Right ventricle myocardium superior (tissue), 1 donor: ENCODE data around the gene CDK10. TPM values are rescaled to one million over a fixed set of nuclear protein-coding genes. Genes with fewer than 3 reads are reported as not detected.
A peak's percentile ranks its signal among the peaks of the same experiment; 100 is the strongest.

Experiments used
- ATAC-seq: fragments of 200-7000 bp; cut with Tn5 transposase; one replicate; pipeline ENCODE4 v1.9.1; 2020; ENCODE audit warnings: mild to moderate bottlenecking; ENCODE audit not compliant: poor library complexity
- DNase-seq: peaks from one replicate; pipeline ENCODE4 v3.0.0-alpha.2; 2020
- intact Hi-C: fragments of 100-400 bp; cut with DNase I; formaldehyde crosslinking; loops from one replicate; pipeline ENCODE4 v1.11.2; 2022
- total RNA-seq: library from RNA; stranded (reverse); fragmentation: NEBNext Ultra II Directional; extraction: Animal tissue kit (Norgen Biotek cat#: 25700); gene quantifications from one replicate; pipeline ENCODE4 v1.2.1, GENCODE V29; 2021
- donor health status: DM: no; HTN: yes; CAD: no; lungs with severe emphysema.

Gene CDK10
- total RNA-seq, 1 donor from 2014 or later: 20.7 TPM

DNA sequence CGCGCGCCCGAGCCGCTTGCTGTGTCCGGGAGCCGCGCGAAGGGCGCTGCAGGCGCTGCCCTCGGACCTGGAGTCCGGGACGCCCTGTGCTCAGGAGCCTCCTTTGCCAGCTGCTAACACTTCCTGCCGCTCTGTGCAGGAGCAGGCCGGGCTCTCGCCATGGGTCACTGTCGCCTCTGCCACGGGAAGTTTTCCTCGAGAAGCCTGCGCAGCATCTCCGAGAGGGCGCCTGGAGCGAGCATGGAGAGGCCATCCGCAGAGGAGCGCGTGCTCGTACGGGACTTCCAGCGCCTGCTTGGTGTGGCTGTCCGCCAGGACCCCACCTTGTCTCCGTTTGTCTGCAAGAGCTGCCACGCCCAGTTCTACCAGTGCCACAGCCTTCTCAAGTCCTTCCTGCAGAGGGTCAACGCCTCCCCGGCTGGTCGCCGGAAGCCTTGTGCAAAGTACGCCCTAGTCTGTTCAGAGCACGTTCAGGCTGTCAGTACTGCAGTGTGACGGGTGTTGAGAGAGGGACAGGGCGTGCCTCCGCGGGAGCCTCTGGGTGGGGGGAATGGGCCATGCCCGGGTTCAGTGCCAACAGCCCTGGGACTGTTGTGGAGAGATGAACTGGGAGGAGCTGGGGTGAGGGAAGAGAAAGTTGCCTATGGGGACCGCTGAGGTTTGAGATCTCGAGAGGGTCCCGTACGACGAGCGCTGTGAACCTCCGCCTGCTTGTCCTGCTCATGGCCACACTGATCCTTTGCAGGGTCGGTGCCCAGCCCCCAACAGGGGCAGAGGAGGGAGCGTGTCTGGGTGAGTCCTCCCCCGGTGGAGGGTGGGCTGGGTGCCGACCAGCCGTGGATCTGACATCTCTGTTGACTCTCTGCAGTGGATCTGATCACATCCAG, 36.1 kb downstream of the CDK10 start:
- ATAC-seq: peak; percentile 38
- intact Hi-C loops: no loop called here
- peak; percentile 89 for DNase-seq

DNA sequence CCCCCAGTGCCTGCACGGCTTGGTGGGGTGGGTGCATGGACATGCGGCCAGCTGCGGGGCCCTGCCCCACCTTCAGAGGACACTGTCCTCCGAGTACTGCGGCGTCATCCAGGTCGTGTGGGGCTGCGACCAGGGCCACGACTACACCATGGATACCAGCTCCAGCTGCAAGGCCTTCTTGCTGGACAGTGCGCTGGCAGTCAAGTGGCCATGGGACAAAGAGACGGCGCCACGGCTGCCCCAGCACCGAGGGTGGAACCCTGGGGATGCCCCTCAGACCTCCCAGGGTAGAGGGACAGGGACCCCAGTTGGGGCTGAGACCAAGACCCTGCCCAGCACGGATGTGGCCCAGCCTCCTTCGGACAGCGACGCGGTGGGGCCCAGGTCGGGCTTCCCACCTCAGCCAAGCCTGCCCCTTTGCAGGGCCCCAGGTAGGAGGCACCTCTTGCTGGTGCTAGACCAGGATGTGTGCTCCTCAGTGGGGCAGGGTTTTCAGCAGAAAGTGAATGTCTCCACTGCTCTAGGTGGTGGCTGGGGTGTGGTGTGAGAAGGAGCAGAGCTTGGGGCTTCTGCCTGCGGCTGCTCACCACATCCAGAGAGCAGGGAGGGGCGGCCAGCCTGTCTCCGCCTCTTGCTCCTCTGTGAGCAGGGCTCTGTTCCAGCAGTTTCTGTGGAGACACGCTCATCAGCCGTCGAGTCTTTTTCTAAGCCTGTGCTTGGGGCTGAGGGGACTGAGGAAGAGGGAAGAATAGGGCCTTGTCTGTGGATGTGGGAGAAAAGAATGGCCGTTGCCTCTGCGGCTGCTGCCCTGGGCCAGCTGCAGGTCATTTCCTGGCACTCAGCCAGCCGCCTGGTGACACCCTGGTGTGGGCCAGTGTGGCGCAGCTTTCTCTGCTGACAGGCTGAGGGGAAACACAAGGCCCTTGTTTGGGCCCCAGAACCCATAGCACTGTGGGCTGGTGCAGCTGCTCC, 37.1 kb downstream of the CDK10 start:
- peak; percentile 77 for DNase-seq
- no peak for ATAC-seq
- intact Hi-C loops: no loop called here

DNA sequence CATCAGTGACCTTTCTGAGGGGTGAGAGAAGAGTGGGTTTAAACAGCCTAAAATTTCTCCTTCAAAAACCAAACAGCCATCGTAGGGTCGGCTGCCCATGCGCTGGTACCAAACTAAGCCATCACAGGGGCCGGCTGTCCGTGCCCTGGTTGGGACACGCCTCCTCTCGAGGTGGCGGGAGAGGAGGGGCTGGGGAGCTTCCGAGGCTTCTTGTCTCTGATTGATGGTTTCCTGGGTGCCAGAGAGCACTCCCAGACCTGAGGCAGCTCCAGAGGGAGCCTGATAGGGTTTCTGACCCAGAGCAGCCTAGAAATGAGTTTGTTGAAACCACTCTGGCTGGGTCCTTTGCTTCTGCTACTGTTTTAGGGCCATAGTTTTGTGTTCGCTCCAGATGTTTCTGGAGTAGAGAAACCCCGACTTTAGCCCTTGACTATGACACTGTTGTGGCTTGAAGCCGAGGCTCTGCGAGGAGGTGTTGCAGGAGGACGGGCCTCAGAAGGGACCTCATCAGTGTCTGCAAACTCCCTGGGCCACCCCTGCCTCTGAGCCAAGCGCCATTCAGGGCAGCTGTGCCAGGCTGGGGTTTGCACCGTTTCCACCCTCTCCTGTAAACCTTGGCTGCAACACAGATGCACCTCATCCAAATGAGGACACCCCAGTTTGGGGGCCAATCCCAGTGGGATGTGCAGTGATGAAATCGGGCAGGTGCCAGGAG, 41.1 kb downstream of the CDK10 start:
- ATAC-seq: no peak
- intact Hi-C loops: no loop called here

DNA sequence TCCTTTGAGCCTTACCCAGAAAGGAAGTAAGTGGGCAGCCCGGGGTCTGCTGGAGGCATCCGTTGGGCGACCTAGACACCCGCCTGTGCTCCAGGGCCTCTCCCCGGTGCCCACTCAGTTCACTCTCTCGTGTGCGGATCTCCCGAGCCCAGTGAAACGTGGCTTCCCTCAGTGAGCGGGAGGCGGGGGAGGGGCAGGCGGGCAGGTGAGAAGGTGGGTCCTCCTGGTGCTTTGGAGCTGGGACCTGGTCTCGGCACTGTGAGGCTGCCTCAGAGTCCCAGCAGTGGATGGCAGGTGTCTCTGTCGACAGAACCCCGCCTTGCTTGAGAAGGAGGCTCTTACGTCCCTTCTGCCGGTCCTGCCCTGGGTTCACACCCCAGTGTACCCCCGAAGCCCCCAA, 42.8 kb downstream of the CDK10 start:
- intact Hi-C loops: no loop called here
- no peak for ATAC-seq
- no peak for DNase-seq

More for the DNA sequence above, 41.1 kb downstream of the CDK10 start:
- DNase-seq: no peak

DNA sequence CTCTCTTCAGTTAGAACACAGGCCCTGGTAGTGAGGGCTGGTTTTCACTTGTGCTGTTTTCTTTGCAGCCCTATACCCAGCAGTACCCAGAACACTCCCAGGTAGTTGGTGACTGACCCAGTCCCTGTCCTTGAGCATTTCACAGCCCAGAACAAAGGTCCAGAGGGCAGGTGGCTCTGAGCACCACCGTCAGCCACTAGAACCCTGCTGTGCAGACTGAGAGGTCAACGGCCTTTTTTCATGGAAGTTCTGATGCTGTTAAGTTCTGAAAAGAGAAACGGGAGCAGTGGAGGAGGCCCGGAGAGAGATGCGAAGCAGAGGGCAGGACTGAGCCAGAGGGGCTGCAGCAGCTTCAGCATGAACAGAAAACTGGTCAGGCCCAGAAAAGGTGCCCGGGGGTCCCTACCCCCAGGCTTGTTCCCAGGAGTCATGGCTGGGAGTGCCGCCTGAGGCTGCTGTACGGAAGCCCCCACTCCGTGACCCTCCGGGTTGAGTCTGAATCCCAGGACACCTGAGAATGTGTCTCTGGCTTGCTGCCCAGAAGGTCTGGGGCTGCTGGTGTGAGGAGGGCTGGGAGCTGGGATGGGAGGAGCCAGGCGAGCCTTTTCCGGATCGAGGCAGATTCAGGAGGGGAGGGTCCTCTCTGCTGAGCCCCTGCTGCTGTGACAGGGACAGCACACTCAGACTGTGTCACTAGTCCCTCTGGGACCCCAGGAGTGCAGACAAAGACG, 43.5 kb downstream of the CDK10 start:
- intact Hi-C loops: no loop called here
- ATAC-seq (no peak), DNase-seq (no peak)

DNA sequence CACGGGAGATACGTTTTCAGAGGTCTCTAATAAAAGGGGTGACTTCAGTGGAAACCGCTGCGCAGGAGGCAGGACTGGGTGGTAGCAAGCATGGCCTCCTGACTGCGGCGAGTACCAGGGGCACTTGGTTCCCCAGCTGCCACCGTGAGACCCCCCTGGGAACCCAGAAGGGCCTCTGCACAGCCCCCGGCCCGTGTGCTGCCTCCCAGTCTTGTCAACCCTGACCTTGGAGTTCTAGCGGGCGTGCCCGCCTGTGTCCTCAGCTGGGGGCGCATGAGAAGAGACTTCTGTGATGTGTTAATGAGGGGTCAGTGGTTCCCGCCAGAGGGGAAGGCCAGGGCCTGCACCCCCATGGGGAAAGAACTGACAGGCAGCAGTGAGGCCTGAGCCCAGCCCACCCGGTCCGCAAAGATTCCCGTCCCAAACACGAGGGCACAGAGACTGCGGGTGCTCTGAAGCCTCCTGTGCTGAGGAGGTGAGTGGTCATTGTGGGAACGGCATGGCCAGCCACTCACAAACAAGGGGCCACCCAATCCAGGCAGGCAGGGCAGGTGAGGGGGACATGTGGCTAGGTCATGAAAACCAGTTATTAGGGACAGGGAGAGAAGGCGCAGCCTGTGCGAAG, 44.2 kb downstream of the CDK10 start:
- ATAC-seq (no peak), DNase-seq (no peak)
- intact Hi-C loops: no loop called here

DNA sequence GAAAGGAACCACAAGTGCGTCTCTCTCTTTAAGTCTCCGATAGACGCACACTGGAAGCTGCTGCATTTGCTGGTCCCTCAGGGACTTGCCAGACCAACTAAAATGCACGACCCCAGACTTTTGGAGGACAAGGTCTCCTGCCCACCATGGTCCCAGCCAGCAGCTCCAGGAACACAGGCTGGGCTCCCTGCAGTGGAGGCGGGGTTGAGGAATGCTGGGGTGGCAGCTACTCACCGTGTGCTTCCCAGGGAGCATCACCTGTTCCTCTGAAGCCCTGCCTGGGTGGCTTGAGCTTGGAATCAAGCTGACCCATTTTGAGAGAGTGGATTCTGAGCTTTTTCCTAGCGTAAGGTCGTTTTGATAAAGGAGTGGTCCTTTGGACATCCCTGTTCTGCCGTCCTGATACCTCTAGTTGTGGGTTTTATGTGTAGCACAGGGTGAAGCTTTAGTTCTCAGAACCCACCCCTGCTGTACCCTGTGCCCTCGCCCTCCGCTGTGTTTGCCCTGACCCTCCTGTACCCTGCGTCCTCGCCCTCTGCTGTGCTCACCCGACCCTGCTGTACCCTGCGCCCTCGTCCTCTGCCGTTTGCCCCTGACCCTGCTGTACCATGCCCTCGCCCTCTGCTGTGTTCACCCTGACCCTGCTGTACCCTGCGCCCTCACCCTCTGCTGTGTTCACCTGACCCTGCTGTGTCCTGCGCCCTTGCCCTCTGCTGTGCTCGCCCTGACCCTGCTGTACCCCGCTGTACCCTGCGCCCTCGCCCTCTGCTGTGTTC, 45.8 kb downstream of the CDK10 start:
- ATAC-seq: no peak
- no peak for DNase-seq
- intact Hi-C loops: no loop called here

DNA sequence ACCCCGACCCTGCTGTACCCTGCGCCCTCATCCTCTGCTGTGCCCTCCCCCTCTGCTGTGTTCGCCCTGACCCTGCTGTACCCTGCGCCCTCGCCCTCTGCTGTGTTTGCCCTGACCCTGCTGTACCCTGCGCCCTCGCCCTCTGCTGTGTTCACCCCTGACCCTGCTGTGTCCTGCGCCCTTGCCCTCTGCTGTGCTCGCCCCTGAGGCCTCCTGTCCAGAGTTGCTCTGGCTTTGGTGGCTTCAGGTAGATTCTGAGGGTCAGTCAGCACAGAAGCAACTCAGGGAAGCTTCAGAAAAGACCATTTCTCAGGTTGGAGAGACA, 46.4 kb downstream of the CDK10 start:
- ATAC-seq (no peak), DNase-seq (no peak)
- intact Hi-C loops: no loop called here

DNA sequence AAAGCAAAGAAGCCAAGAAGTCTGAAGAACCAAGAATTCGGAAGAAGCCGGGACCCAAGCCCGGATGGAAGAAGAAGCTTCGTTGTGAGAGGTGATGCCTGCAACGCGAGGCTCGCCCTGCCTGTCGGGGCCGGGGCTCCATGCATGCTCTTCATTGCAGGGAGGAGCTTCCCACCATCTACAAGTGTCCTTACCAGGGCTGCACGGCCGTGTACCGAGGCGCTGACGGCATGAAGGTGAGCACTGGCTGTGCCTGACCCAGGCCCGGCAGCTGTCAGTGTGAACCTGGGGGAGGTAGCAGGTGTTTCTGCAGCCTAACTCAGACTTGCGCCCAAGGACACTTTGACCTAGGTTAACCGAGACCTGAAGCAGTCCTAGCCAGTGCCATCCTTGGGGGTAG, 46.8 kb downstream of the CDK10 start:
- ATAC-seq: no peak
- no peak for DNase-seq
- intact Hi-C loops: no loop called here

DNA sequence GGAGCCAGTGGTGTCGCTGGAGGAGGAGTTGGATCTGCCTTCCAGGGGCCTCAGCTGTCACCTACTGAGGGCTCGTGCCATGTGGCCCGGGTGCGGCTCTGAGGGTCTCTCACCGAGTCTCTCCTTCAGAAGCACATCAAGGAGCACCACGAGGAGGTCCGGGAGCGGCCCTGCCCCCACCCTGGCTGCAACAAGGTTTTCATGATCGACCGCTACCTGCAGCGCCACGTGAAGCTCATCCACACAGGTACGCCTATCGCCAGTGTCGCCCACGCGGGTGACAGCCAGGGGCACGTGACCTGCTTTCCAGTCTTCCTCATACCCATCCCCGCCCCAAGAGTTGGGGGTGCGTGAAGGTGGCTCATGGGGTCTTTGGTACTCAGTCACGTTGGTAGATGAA, 47.3 kb downstream of the CDK10 start:
- ATAC-seq (no peak), DNase-seq (no peak)
- intact Hi-C loops: no loop called here

DNA sequence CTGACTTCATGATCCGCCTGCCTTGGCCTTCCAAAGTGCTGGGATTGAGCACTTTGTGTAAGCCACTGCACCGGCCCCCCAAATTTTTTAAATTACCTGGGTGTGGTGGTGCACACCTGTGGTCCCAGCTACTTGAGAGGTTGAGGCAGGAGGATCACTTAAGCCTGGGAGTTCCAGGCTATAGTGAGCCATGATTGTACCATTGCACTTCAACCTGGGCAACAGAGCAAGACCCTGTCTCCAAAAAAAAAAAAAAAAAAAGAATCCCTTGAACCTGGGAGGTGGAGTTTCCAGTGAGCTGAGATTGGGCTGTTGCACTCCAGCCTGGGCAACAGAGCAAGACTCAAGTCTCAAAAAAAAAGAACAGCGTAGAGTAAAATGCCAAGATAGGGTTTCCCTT, 50.1 kb downstream of the CDK10 start:
- ATAC-seq (no peak), DNase-seq (no peak)
- intact Hi-C loops: no loop called here

DNA sequence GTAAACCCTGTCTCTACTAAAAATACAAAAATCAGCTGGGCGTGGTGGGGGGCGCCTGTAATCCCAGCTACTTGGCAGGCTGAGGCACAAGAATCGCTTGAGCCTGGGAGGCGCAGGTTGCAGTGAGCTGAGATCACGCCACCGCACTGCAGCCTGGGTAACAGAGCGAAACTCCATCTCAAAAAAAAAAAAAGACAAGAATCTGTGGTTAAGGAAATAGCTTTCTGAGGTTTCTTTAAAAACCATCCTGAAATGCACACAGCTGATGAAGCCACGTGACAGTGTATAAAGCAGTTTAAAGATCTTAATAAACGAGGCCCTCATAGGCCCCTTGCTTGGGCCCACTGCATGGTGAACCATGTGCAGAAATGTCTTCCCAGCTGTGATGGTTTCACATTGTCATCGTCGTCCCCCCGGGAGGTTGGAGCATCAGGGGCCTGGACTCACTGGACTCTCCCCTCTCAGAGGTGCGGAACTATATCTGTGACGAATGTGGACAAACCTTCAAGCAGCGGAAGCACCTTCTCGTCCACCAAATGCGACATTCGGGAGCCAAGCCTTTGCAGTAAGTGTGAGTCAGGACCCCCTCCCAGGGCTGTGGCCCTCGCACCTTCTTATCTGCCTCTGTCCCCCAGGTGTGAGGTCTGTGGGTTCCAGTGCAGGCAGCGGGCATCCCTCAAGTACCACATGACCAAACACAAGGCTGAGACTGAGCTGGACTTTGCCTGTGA, 51.0 kb downstream of the CDK10 start:
- ATAC-seq (no peak), DNase-seq (no peak)
- intact Hi-C loops: no loop called here

DNA sequence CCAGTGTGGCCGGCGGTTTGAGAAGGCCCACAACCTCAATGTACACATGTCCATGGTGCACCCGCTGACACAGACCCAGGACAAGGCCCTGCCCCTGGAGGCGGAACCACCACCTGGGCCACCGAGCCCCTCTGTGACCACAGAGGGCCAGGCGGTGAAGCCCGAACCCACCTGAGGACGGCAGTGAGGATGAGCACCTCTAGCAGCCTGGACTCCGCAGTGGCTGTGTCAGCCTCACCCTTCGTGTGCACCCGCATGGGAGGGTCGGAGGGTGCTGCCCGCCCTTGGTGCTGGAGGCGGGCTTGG, 51.5 kb downstream of the CDK10 start:
- no peak for ATAC-seq
- no peak for DNase-seq
- intact Hi-C loops: no loop called here

DNA sequence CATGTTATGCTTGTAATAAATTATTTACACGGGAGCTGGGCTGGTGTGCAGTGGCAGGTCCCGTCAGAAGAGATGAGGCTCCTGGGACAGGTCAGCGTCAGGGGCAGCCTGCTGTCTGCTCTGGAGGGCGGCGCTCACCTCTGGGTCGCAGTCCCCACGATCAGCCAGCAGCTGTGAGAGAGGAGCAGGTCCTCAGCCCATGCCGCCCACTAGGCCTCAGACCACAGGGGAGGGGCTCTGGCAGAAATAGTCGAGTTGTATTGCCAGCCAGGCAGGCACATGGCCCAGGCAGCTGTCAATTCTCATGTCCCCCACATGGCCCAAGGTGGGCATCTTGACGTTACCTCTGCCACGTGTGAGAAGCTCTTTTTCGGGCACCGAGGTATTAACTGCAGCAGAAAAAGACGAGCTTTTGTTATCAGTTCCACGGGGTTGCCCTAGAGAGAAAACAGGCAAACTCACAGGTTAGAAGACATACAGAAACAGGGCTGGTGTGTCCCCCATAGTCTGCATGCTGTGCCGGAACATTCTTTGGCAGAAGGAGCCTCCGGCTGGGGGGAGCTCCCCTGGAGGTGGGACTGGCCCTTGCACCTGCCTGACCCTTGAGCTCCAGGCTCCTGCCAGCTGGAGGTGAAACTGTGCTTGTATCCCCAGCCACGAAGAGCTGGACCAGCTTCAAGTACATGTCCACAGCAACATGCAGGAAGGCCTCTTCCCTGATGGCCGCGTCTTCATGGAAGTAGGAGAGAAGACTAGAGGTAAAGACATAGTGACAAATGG, 52.2 kb downstream of the CDK10 start:
- ATAC-seq: no peak
- intact Hi-C loops: no loop called here

DNA sequence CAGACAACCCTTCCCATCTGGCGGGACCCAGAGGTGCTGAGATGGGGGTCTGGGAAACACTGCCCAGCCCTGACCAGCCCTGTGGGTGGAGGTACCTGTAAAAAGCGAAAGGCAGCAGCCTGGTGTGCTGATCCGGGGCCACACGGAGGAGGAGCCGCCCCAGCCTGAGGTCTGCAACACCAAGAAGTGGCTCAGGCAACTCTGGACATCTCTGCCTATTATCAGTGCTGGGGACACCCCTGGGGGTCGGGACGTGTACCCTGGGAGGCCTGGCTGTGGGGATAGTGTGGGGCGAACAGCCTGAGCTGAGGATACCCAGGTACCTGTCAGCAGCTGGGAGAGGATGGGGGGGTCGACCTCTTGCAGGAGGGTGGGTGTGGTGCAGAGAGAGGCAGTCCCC, 52.9 kb downstream of the CDK10 start:
- ATAC-seq (no peak), DNase-seq (no peak)
- intact Hi-C loops: no loop called here

More for the DNA sequence above, 52.2 kb downstream of the CDK10 start:
- DNase-seq: no peak

DNA sequence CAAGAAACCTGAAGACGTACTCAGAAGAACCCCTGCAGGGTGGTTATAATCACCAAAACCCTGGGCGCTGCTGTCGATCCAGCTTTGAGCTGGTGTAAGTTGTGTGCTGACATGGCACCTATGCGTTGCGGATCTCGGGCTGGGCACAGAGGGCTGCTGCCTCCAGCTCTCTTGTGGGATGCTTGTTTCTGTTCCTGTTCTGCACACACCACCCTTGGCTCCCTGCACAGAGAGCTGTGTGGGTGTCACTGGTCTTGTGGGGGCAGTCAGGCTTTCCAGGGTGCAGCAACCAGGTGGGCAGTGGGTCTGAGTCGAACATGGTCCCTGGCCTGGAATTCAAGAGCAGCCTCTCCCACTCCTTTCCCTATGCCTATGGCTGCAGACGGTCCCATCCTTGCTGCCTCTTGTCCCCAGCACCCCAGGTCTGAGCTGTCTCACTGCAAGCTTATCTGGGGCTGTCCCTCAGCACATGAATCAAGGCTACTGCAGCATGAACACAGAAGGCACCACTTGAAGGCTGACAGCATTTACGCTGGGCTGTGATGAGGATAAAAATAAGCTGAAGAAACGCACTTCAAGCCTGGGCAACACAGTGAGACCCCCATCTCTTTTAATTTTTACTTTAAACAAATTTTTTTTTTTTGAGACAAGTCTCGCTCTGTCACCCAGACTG, 55.0 kb downstream of the CDK10 start:
- DNase-seq (no peak), ATAC-seq (peak; percentile 6)
- intact Hi-C loops: no loop called here
